Neuronal stem cell (in vitro differentiated cells): ENCODE data around the gene IKZF2.

ENCODE experiments used
- DNase-seq: peaks from one replicate; pipeline ENCODE4 v3.0.0-alpha.2; 2013; ENCODE audit warnings: low spot score
- H2AFZ ChIP-seq: one replicate; pipeline ENCODE4 v1.6.1; 2013; ENCODE audit warnings: mild to moderate bottlenecking, low read length, inconsistent platforms
- H2AK5ac ChIP-seq: 2 replicates; pipeline ENCODE4 v1.6.1; 2013; ENCODE audit warnings: low read depth, mild to moderate bottlenecking, inconsistent platforms, low read length, moderate library complexity, mixed read lengths
- H2BK120ac ChIP-seq: 2 replicates; pipeline ENCODE4 v1.6.1; 2013; ENCODE audit warnings: low read depth, mild to moderate bottlenecking, inconsistent platforms, low read length, moderate library complexity, mixed read lengths
- H2BK12ac ChIP-seq: one replicate; pipeline ENCODE4 v1.6.1; 2013; ENCODE audit warnings: low read length, inconsistent platforms
- H2BK15ac ChIP-seq: 2 replicates; pipeline ENCODE4 v1.6.1; 2013; ENCODE audit warnings: mild to moderate bottlenecking, low read length, inconsistent platforms, mixed read lengths
- H2BK5ac ChIP-seq: one replicate; pipeline ENCODE4 v1.6.1; 2013; ENCODE audit warnings: inconsistent platforms, mild to moderate bottlenecking, low read length, moderate library complexity
- H3K14ac ChIP-seq: one replicate; pipeline ENCODE4 v1.6.1; 2013; ENCODE audit warnings: low read length, inconsistent platforms
- H3K18ac ChIP-seq: 2 replicates; pipeline ENCODE4 v1.6.1; 2013; ENCODE audit warnings: low read length, inconsistent platforms
- H3K23ac ChIP-seq: 2 replicates; pipeline ENCODE4 v1.6.1; 2013; ENCODE audit warnings: low read depth, mild to moderate bottlenecking, mixed read lengths, low read length, inconsistent platforms; ENCODE audit not compliant: poor library complexity
- H3K27ac ChIP-seq: replicated peaks from 3 replicates; pipeline ENCODE4 v1.5.1; 2013; ENCODE audit warnings: low read length, inconsistent platforms
- H3K27me3 ChIP-seq, 3 experiments: 2 replicates each; pipeline ENCODE4 v1.6.1; 2013; ENCODE audit warnings: low read length in 3 of 3, mild to moderate bottlenecking in 2 of 3, inconsistent platforms in 1 of 3, low read depth in 1 of 3, mixed read lengths in 1 of 3, moderate library complexity in 1 of 3; ENCODE audit not compliant: control insufficient read depth in 3 of 3, insufficient read depth in 3 of 3
- H3K36me3 ChIP-seq, 2 donors: replicated peaks in 1 of 2; 2 replicates each; pipeline ENCODE4 v1.6.1; 2013; ENCODE audit warnings: low read length in 2 of 2; ENCODE audit not compliant: control insufficient read depth in 2 of 2, insufficient read depth in 2 of 2
- H3K4ac ChIP-seq: 2 replicates; pipeline ENCODE4 v1.6.1; 2013; ENCODE audit warnings: inconsistent platforms, mild to moderate bottlenecking, low read length, moderate library complexity
- H3K4me1 ChIP-seq, 2 donors: 1 replicate in 1 of 2; 2 replicates in 1 of 2; pipeline ENCODE4 v1.6.1; 2013; ENCODE audit warnings: low read length in 2 of 2, low read depth in 1 of 2; ENCODE audit not compliant: control insufficient read depth in 2 of 2, insufficient read depth in 1 of 2
- H3K4me2 ChIP-seq: one replicate; pipeline ENCODE4 v1.6.1; 2013; ENCODE audit warnings: mild to moderate bottlenecking, low read length, inconsistent platforms; ENCODE audit not compliant: insufficient read depth, poor library complexity, severe bottlenecking
- H3K4me3 ChIP-seq, 2 donors: 2 replicates each; pipeline ENCODE4 v1.5.1; 2013; ENCODE audit warnings: low read length in 2 of 2, mild to moderate bottlenecking in 2 of 2, inconsistent platforms in 1 of 2, moderate library complexity in 1 of 2
- H3K79me1 ChIP-seq: one replicate; pipeline ENCODE4 v1.6.1; 2013; ENCODE audit warnings: low read depth, mild to moderate bottlenecking, inconsistent platforms, low read length, moderate library complexity
- H3K9ac ChIP-seq: one replicate; pipeline ENCODE4 v1.6.1; 2013; ENCODE audit warnings: mild to moderate bottlenecking, low read depth, low read length, inconsistent platforms; ENCODE audit not compliant: poor library complexity
- H3K9me3 ChIP-seq, 2 donors: replicated peaks in 1 of 2; 2 replicates each; pipeline versions ENCODE3 to v1.6.1; 2013; ENCODE audit warnings: low read length in 2 of 2, mild to moderate bottlenecking in 2 of 2, inconsistent platforms in 1 of 2, low read depth in 1 of 2, mixed read lengths in 1 of 2, moderate library complexity in 1 of 2; ENCODE audit not compliant: control insufficient read depth in 2 of 2, insufficient read depth in 1 of 2
- H4K8ac ChIP-seq: one replicate; pipeline ENCODE4 v1.6.1; 2013; ENCODE audit warnings: low read depth, mild to moderate bottlenecking, inconsistent platforms, low read length, moderate library complexity
- H4K91ac ChIP-seq: one replicate; pipeline ENCODE4 v1.6.1; 2013; ENCODE audit warnings: low read length, low read depth, mild to moderate bottlenecking, inconsistent platforms; ENCODE audit not compliant: poor library complexity
- WGBS, 2 donors: extraction: QIAGEN DNeasy Blood & Tissue Kit; methylation state at CpG; one replicate each; pipeline ENCODE4 v1.1.7; 2013; ENCODE audit warnings: missing lambda C conversion rate in 2 of 2, mixed read lengths in 1 of 2; ENCODE audit not compliant: insufficient read length in 2 of 2, insufficient replicate concordance in 1 of 2; ENCODE audit errors: extremely low coverage in 2 of 2; 5-methylcytosine and 5-hydroxymethylcytosine counted together

The IKZF2 gene

GRCh38 chr2:213177679-213178078 lies 26.3 kb upstream of the IKZF2 start:
- Histone ChIP-seq H4K91ac (no peak overlapping the region), H3K4ac (no peak overlapping the region), H3K27me3 (no peaks in the 10 kb centered on the region), H3K36me3 (no peaks in the 10 kb centered on the region), H2BK120ac (no peak overlapping the region), H3K14ac (no peak overlapping the region), H3K9ac (no peak overlapping the region), H3K4me1 (no peaks in the 10 kb centered on the region), H3K23ac (no peak overlapping the region), H2AK5ac (no peak overlapping the region), H2BK12ac (no peak overlapping the region), H3K18ac (no peak overlapping the region), H3K4me3 (no peak overlapping the region), H3K79me1 (no peaks in the 10 kb centered on the region), H2BK15ac (no peak overlapping the region), H3K9me3 (no peaks in the 10 kb centered on the region), H2AFZ (peak overlapping the region; percentile 9), H3K27ac (no peak overlapping the region), H4K8ac (no peak overlapping the region), H2BK5ac (no peak overlapping the region), H3K4me2 (no peak overlapping the region)
- no peak for DNase-seq
- WGBS, 2 donors = no CpG with 5 or more reads among the region's 1 CpG

DNA sequence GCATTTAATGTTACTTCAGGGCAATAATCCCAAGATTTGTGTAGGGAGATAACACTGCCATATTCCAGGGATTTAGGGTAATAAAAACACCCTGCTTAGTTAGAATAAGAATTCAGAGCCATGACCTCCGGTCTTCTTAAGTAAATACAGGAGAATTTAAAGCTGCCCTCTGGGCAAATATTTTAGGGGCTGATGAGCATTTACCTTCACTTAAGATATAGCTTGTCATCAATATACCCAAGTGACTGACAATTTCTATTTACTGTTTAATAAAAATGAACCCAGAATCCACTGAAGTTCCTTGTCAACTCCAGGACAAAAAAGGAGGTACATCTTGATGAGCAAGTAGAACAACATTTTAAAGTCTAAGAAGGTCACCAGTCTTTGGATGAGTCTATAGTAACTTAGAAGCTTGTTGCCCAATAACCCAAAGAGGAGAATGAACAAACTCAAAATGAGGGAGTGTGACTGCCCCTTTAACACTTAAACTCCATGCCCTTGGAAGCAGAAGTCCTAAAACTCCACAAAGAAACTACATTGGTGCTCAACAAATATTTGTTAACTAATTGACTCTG lies 24.3 kb upstream of the IKZF2 start:
- H2BK12ac ChIP-seq = no peak overlapping the region
- no peak for DNase-seq
- no peak overlapping the region for H3K14ac ChIP-seq
- no peak overlapping the region for H3K4ac ChIP-seq
- no peaks in the 10 kb centered on the region for H3K36me3 ChIP-seq
- H3K4me2 ChIP-seq = no peak overlapping the region
- H3K9me3 ChIP-seq = no peaks in the 10 kb centered on the region
- H4K8ac ChIP-seq = no peak overlapping the region
- no peak overlapping the region for H3K27ac ChIP-seq
- no peaks in the 10 kb centered on the region for H3K79me1 ChIP-seq
- no peak overlapping the region for H2BK15ac ChIP-seq
- no peak overlapping the region for H4K91ac ChIP-seq
- no peaks in the 10 kb centered on the region for H3K27me3 ChIP-seq
- H2BK120ac ChIP-seq = no peak overlapping the region
- H3K9ac ChIP-seq = no peak overlapping the region
- no CpG with 5 or more reads among the region's 1 CpG for WGBS, 2 donors
- H2BK5ac ChIP-seq = no peak overlapping the region
- no peak overlapping the region for H3K4me3 ChIP-seq
- H2AK5ac ChIP-seq = no peak overlapping the region
- no peak overlapping the region for H2AFZ ChIP-seq
- H3K23ac ChIP-seq = no peak overlapping the region
- H3K18ac ChIP-seq = no peak overlapping the region
- H3K4me1 ChIP-seq = no peaks in the 10 kb centered on the region

DNA sequence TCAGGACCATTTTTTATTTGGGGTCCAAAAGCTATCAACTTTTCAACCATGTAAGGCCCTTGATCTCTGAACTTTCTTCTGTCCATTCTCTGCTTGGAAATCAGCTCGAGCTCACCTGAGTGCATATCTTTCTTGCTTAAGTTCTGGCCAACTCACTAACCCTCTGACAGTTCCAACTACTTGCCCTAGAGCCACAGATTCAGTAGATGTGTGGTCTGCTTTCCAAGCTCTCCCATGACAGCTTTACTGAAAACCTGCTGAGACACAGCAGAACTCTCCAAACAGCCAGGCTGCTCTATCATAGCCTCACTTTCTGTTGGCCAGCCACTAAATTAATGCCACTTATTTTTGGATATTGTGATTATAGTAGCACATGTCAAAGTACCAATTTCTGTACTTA lies 21.2 kb upstream of the IKZF2 start:
- H2BK15ac ChIP-seq = no peak overlapping the region
- H2AK5ac ChIP-seq = no peak overlapping the region
- H4K91ac ChIP-seq = no peak overlapping the region
- H2BK120ac ChIP-seq = no peak overlapping the region
- no peak overlapping the region for H3K4me3 ChIP-seq
- no peak overlapping the region for H3K23ac ChIP-seq
- H3K36me3 ChIP-seq = no peaks in the 10 kb centered on the region
- no peak overlapping the region for H4K8ac ChIP-seq
- H3K79me1 ChIP-seq = no peaks in the 10 kb centered on the region
- H3K9me3 ChIP-seq = no peaks in the 10 kb centered on the region
- H3K4ac ChIP-seq = no peak overlapping the region
- H2AFZ ChIP-seq = no peak overlapping the region
- DNase-seq = no peak
- WGBS, 2 donors = no CpG with 5 or more reads among the region's 1 CpG
- H3K18ac ChIP-seq = no peak overlapping the region
- H3K27ac ChIP-seq = no peak overlapping the region
- H3K27me3 ChIP-seq = no peaks in the 10 kb centered on the region
- H3K14ac ChIP-seq = no peak overlapping the region
- H3K4me2 ChIP-seq = no peak overlapping the region
- peaks cover under 1 to 3% of the 10 kb centered on the region in 2 donors for H3K4me1 ChIP-seq
- no peak overlapping the region for H3K9ac ChIP-seq
- H2BK12ac ChIP-seq = no peak overlapping the region
- H2BK5ac ChIP-seq = no peak overlapping the region

DNA sequence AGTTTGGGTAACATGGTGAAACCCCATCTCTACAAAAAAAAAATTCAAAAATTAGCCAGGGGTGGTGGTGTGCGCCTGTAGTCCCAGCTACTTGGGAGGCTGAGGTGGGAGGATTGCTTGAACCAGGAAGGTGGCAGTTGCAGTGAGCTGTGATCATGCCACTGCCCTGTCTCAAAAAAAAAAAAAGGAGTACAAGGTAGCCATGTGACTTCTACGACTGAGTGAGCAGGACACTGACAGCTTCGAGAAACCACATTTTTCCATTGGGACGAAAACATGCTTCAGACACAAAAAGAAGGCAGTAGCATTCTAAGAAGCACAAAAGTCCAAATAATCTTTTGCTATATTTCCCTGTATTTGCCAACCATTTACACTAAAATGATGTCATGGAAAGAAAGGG lies 19.7 kb upstream of the IKZF2 start:
- Histone ChIP-seq H2AK5ac (no peak overlapping the region), H2BK12ac (no peak overlapping the region), H3K79me1 (no peaks in the 10 kb centered on the region), H3K36me3 (no peaks in the 10 kb centered on the region), H3K18ac (no peak overlapping the region), H2BK5ac (no peak overlapping the region), H2BK15ac (no peak overlapping the region), H3K4me1 (peaks cover 2 to 8% of the 10 kb centered on the region in 2 donors), H3K23ac (no peak overlapping the region), H2BK120ac (no peak overlapping the region), H4K8ac (no peak overlapping the region), H3K9ac (no peak overlapping the region), H3K4me3 (no peak overlapping the region), H4K91ac (no peak overlapping the region), H3K14ac (no peak overlapping the region), H3K4ac (no peak overlapping the region), H3K4me2 (no peak overlapping the region), H3K9me3 (no peaks in the 10 kb centered on the region), H3K27ac (no peak overlapping the region), H2AFZ (no peak overlapping the region), H3K27me3 (no peaks in the 10 kb centered on the region)
- no peak for DNase-seq
- no CpG with 5 or more reads among the region's 4 CpGs for WGBS, 2 donors
